Activated CD4-positive, alpha-beta memory T cell treated with anti-CD3 and anti-CD28 coated beads for 36 hours (primary cell): Measurements from ENCODE around the gene METRNL. TPM values are rescaled to one million over a fixed set of nuclear protein-coding genes. Genes with fewer than 3 reads are reported as not detected.
A peak's percentile ranks its signal among the peaks of the same experiment; 100 is the strongest.
"Not testable (repeated sequence)": the region's sequence is repeated elsewhere in the genome, so short reads cannot be mapped to it uniquely, and the experiment has no call there.

Source experiments
- CTCF ChIA-PET: fragments of 350-600 bp; sonication (Branson Sonifier 250); formaldehyde crosslinking; loops from one replicate; lab custom pipeline; 2021; ENCODE audit warnings: antibody characterized with exemption, inconsistent platforms; lab: Charles Lee
- POLR2A ChIA-PET: fragments of 350-600 bp; sonication (Branson Sonifier 250); formaldehyde crosslinking; loops from one replicate; lab custom pipeline; 2021; ENCODE audit warnings: antibody characterized with exemption; lab: Charles Lee
- DNase-seq: peaks from one replicate; pipeline ENCODE4 v3.0.0-alpha.2; 2020
- H3K27ac Mint-ChIP-seq: one replicate; pipeline ENCODE4 v1.8.0; 2021; ENCODE audit warnings: mixed read lengths
- H3K27me3 Mint-ChIP-seq: one replicate; pipeline ENCODE4 v1.8.0; 2021; ENCODE audit warnings: mixed read lengths
- H3K36me3 Mint-ChIP-seq: one replicate; pipeline ENCODE4 v1.8.0; 2021; ENCODE audit warnings: mixed read lengths
- H3K4me1 Mint-ChIP-seq: one replicate; pipeline ENCODE4 v1.8.0; 2021; ENCODE audit warnings: low read depth, mixed read lengths
- H3K4me3 Mint-ChIP-seq: one replicate; pipeline ENCODE4 v1.8.0; 2021; ENCODE audit warnings: mild to moderate bottlenecking, mixed read lengths
- H3K9me3 Mint-ChIP-seq: one replicate; pipeline ENCODE4 v1.8.0; 2021; ENCODE audit warnings: mixed read lengths
- intact Hi-C: fragments of 100-400 bp; cut with micrococcal nuclease; formaldehyde crosslinking; loops from one replicate; pipeline ENCODE4 v1.15.1; 2023
- total RNA-seq, 2 experiments: library from RNA; stranded (reverse); gene quantifications; one replicate each; pipeline ENCODE4 v1.2.3, GENCODE V29; 2021

The METRNL gene
- total RNA-seq, 2 experiments from 2014 or later, result 62.8 to 71.1 TPM

DNA sequence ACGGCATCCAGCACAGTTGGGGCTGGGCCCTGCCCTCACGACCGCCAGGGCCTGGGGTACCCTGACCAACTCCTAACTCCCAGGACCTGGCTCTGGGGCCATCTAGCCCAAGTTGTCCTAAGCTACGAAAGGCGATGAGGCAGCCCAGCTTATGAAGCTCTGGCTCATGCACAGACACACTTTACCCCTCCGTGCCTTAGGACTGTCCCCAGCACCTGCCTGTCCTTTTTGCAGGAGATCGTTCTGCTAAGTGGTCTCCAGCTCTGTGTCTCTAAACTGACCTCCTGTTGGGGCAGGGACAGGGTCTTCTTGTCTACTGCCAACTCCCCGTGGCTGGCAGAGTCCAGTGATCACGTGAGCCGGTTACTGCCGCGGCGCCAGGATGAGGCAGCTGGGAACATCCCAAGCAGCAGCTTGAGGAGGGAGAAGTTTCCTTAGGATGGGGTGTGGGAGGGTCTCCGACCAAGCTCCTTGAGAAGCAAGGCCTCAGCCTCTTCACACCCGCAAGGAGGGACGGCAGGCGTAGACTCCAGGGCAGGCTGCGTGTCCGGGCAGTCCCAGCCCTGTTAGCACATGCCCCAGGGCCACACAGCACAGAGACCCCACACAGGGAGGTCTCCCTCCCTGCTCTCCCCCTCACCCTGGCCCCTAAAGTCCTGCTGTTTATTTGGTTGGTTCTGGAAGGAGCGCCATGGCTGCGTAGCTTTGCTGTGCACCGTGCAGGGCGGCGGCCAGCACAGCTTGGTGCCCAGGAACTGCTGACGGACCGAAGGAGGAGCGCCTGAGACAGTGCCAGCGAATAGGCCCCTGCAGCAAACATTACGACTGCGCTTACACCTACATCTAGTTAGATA is 16.4 kb upstream of the METRNL start:
- intact Hi-C loops, result no loop called here
- H3K4me3 Mint-ChIP-seq, result no peak overlapping the region
- ChIA-PET CTCF (no interaction called here), POLR2A (no interaction called here)
- no peaks in the 10 kb centered on the region for H3K36me3 Mint-ChIP-seq
- H3K4me1 Mint-ChIP-seq, result peaks cover 3% of the 10 kb centered on the region
- H3K9me3 Mint-ChIP-seq, result no peaks in the 10 kb centered on the region
- peak; percentile 7 for DNase-seq
- no peak overlapping the region for H3K27ac Mint-ChIP-seq
- no peaks in the 10 kb centered on the region for H3K27me3 Mint-ChIP-seq

DNA sequence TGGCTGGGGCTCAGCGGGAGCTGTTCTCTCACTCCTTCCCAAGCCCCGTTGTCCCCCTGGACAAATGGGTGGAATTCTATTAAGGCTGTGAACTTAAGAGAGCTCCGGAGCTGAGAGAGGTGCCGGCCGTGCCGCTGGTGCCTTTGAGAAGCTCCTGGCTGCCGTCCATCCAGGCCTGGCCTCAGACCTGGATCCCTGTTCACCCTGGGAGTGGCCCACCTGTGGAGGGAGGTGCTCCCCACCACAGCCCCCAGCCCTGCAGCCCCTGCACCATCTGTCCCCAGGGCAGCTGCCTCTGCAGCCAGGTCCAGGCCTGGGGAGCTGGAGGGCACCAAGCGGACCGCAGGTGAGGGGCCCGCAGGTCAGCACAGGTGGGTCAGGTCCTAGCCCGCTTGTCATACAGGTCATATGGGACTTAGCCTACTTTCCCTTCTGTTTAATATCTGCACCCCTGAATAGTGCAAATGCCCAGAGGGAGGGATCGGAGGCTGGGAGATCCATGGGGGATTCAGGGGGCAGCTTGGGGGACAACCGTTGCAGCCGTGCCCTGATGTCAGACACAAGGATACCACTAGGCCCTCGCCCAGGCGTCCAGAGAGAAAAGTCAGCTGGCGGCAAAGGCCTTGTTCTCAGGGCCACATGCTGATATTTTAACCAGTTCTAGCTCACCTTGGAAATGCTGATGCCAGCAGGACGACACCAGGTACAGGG is 15.2 kb upstream of the METRNL start:
- Mint-ChIP-seq H3K36me3 (no peaks in the 10 kb centered on the region), H3K27ac (no peak overlapping the region), H3K4me3 (no peak overlapping the region), H3K9me3 (no peaks in the 10 kb centered on the region), H3K4me1 (peaks cover 6% of the 10 kb centered on the region), H3K27me3 (no peaks in the 10 kb centered on the region)
- intact Hi-C loops, result no loop called here
- DNase-seq, result peak; percentile 6
- CTCF ChIA-PET, result no interaction called here
- POLR2A ChIA-PET, result no interaction called here

DNA sequence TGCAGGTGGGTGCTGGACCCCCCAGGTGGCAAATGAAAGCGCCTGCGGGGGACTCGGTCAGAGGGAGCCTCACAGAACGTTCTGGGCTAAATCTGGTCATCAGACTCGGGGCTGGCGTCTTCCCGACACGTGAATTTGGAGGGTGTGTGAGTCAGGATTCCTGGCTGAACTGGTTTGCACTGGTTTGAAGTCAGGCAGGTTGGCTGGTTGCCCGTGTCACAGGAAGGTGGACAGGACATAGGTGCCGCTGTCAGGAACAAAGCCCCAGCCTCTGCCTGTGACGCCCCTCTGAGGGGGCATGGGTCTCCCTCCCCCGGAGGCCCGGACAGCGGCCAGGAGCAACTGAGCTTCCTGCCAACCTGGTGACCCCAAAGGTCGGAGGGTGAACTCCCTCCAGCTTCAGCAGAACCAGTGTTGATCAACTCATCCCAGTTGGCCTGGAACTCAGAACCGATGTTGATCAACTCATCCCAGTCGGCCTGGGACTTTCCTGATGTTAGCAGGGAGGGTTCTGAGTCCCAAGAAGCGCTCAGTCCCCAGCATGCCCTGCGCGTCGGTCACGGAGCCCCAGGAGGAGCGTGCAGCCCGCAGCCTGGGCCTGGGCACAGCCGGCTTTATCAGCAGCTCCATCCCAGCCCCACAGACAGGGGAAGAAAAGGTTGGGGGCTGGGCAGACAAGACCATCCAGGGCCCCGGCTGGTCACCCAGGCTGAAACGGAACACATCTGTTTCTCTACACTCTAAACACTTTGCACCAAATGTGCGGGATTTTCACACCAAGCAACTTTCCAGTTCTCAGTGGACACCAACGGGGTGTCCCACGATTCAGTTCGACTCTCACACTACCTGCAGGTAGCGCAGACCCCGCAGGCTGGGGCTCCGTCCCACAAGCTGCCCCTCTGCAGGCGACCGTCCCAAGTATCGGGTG is 14.4 kb upstream of the METRNL start:
- Mint-ChIP-seq H3K27ac (no peak overlapping the region), H3K4me1 (peaks cover 11% of the 10 kb centered on the region), H3K27me3 (no peaks in the 10 kb centered on the region), H3K9me3 (no peaks in the 10 kb centered on the region), H3K4me3 (no peak overlapping the region), H3K36me3 (no peaks in the 10 kb centered on the region)
- peak; percentile 8 for DNase-seq
- POLR2A ChIA-PET, result no interaction called here
- intact Hi-C loops, result no loop called here
- CTCF ChIA-PET, result no interaction called here

DNA sequence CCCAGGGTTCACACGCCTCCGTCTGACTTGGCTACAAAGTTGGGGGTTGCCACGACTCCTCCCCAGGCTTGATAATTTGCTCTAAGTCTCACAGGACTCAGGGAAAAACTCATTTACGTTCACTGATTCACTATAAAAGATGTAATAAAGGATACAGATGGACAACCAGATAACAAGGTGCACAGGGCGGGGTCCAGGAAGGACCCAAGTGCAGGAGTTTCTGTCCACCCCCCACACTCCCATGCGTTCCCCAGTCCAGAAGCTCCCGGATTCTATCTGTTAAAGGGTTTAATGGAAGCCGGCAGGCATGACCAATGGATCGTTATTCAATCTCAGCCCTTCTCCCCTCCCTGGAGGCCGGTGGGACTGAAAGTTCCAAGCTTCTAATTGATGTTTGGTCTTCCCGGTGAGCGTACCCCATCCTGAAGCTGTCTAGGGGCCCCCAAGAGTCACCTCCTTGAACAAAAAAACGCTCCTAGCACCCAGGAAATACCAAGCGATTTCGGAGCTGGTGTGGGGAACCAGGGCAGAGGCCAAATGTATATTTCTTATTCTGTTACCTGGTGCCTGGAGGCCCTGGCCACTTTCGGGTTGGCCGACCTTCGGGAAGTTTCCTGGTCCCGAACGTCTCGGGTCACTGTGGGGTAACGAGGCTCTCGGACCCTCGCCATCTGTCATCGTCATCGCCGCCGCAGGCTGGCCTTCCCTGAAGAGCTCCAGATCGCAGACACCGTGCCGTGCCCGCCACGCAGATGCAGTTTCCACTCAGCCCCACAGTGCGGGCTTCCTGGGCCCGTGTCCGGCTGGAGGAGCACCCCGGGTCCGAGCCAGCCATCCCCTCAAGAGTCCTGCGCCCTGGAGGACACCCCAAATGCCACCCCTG is 13.5 kb upstream of the METRNL start:
- Mint-ChIP-seq H3K27ac (no peak overlapping the region), H3K4me1 (peaks cover 17% of the 10 kb centered on the region), H3K9me3 (no peaks in the 10 kb centered on the region), H3K36me3 (no peaks in the 10 kb centered on the region), H3K4me3 (no peak overlapping the region), H3K27me3 (no peaks in the 10 kb centered on the region)
- DNase-seq, result no peak
- intact Hi-C loops, result no loop called here
- POLR2A ChIA-PET, result no interaction called here
- CTCF ChIA-PET, result no interaction called here

DNA sequence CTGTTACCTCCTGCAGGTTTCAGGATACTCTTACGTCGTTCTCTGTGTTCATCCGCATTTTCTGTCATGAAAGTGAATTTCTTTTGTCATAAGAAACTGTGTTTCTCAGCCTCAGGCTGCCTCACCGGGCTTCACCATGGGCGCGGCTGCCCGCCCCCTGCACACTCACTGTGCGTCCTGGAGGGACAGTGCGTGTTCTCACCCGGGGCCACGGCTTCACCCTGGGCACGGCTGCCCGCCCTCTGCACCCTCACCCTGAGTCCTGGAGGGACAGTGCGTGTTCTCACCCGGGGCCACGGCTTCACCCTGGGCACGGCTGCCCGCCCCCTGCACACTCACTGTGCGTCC is 12.9 kb upstream of the METRNL start:
- DNase-seq, POLR2A ChIA-PET, H3K4me3 Mint-ChIP-seq, H3K9me3 Mint-ChIP-seq, intact Hi-C loops, CTCF ChIA-PET, H3K27ac Mint-ChIP-seq, H3K36me3 Mint-ChIP-seq, H3K27me3 Mint-ChIP-seq: not testable (repeated sequence)
- H3K4me1 Mint-ChIP-seq, result peaks cover 23% of the 10 kb centered on the region

DNA sequence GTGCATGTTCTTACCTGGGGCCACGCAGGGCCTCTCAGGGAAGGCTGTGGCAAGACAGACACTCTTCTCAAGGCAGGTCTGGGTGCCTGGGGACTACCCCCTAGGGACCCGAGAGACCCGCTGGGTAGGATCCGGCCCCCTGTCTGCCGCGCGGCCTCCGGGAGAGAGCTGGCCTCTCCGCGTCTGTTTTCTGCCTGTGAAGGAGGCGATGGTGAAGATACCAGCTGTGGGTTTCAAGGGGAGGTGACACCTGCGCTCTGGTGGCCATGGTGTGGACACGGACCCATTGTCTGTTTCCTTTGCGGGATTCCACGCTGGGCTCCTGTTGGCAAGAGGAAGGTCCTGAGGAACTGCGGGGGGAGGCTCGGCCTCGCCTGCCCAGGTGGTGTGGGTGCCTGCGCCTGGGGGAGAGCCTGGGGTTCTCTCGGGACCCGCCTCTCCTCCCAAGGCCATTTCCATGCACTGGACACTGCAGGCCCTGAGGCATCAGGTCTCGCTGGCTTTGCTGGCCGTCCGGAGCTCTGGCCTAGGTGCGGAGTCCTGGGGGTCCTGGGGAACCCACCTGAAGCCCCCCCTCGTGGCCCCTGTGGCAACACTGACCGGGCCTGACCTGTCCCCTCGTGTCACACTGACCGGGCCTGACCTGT is 12.2 kb upstream of the METRNL start:
- Mint-ChIP-seq H3K27ac (no peak overlapping the region), H3K36me3 (no peaks in the 10 kb centered on the region), H3K4me1 (peaks cover 28% of the 10 kb centered on the region), H3K27me3 (no peaks in the 10 kb centered on the region), H3K4me3 (no peak overlapping the region), H3K9me3 (no peaks in the 10 kb centered on the region)
- POLR2A ChIA-PET, result no interaction called here
- CTCF ChIA-PET, result no interaction called here
- intact Hi-C loops, result no loop called here
- no peak for DNase-seq

DNA sequence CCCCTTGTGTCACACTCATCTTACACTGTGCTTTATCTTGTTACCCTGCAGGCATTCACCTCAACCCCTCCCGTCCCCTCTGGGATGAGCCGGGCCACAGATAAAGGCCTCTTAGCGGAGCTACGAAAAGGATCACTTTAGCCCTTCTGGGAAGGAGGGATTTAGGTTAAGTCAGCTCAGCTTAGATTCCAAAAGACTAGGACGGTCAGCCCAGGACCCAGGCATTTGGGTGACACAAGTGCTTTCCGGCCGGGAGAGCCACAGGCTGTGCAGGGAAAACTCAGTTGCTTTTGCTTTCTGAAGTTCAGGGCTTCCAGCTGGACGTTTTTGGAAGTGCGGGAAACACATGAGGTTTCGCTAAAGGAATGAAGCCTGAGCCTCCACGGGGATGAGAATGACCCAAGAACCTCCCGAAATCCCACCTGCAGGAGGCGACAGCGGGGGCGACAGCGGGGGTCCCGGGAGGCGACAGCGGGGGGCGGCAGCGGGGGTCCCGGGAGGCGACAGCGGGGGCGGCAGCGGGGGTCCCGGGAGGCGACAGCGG is 11.6 kb upstream of the METRNL start:
- Mint-ChIP-seq H3K27ac (no peak overlapping the region), H3K36me3 (no peaks in the 10 kb centered on the region), H3K4me1 (peaks cover 29% of the 10 kb centered on the region), H3K9me3 (no peaks in the 10 kb centered on the region), H3K4me3 (no peak overlapping the region), H3K27me3 (no peaks in the 10 kb centered on the region)
- ChIA-PET CTCF (no interaction called here), POLR2A (no interaction called here)
- no peak for DNase-seq
- intact Hi-C loops, result no loop called here

DNA sequence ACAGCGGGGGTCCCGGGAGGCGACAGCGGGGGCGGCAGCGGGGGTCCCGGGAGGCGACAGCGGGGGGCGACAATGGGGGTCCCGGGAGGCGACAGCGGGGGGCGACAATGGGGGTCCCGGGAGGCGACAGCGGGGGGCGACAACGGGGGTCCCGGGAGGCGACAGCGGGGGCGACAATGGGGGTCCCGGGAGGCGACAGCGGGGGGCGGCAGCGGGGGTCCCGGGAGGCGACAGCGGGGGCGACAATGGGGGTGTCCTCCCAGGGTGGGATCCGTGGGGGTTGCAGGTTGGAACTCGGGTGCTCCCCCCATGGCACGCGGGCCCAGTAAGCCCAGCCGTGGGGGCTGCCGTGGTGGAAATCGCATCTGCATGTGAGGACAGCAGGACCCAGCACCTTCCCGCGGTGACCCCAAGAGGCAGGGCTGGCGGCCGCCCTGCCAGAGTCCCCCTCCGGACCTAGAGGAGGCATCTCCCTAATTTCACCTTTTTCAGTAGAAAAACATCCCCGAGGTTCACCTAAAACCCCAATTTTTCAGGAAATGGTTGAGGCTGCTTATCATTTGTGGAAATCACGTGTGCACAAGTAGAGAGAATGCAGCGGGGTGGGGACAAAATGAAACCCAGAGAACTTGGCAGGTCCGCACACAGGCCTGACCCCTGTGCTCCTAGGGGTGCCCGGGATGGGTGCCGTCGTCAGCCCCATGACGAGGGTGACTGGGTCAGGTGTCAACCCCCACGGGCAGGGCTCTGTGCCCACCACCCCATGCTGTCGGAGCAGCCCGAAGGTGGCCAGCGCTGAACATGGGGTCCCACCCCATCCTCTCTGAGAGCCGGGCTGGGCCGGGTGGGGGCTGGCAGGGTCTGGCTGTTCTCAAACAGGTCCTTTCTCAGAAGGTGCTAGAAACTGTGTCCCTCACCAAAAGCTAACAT is 10.5 kb upstream of the METRNL start:
- intact Hi-C loops, result no loop called here
- no peak for DNase-seq
- H3K27ac Mint-ChIP-seq, result no peak overlapping the region
- no peaks in the 10 kb centered on the region for H3K9me3 Mint-ChIP-seq
- ChIA-PET CTCF (no interaction called here), POLR2A (no interaction called here)
- H3K4me3 Mint-ChIP-seq, result no peak overlapping the region
- no peaks in the 10 kb centered on the region for H3K36me3 Mint-ChIP-seq
- peaks cover 29% of the 10 kb centered on the region for H3K4me1 Mint-ChIP-seq
- no peaks in the 10 kb centered on the region for H3K27me3 Mint-ChIP-seq

DNA sequence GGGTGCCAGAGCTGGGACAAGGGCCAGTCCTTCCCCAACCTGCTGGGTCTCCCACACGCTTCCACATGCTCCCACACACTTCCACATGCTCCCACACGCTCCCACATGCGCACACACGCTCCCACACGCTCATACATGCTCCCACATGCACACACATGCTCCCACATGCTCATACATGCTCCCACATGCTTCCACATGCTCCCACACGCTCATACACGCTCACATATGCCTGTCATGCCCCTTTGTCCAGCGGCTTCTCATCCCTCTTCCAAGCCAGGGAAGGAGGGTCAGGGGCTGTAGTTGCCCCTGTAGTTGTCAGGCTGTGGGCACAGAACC is 9.9 kb upstream of the METRNL start:
- H3K4me3 Mint-ChIP-seq, result no peak overlapping the region
- no peaks in the 10 kb centered on the region for H3K27me3 Mint-ChIP-seq
- no peaks in the 10 kb centered on the region for H3K9me3 Mint-ChIP-seq
- ChIA-PET POLR2A (no interaction called here), CTCF (no interaction called here)
- H3K36me3 Mint-ChIP-seq, result no peaks in the 10 kb centered on the region
- DNase-seq, result no peak
- H3K27ac Mint-ChIP-seq, result no peak overlapping the region
- peaks cover 29% of the 10 kb centered on the region for H3K4me1 Mint-ChIP-seq
- intact Hi-C loops, result no loop called here

DNA sequence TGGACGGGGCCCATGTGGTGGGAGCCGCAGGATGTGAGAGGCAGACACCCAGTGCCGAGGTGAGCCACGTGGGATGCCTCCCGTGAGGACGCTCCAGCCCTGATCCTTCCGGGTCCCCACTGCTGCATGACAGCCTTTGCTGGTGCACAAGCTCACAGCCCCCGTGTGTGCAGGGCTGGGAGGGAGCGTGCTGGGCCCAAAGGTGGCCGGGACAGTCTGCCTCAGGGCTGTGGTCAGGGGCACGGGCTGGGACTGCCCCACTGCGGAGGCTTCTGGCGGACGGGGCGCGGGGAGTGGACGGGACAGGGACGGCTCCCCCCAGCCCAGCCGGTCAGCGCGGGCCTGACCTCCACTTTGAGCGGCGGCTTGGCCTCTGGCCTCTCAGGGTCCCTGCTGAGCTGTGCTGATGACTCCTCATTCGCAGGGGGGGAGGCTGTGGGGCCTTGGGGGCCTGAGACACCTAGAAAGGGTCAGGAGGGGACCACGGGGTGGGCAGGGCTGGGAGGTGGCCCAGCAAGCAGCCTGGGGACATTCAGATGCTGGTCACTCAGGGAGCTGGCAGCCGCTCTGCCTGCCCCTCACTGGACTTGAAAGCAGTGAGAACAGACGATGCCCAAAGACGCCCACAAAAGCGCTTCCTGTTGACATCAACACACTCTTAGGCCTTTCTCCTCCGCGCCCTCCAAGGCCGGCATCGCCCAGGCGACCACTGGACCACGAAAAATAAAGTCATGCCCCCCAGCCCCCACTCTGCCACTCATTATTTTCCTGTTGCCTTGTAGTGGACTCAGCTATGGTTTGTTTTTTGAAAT is 9.3 kb upstream of the METRNL start:
- Mint-ChIP-seq H3K27ac (no peak overlapping the region), H3K27me3 (no peaks in the 10 kb centered on the region), H3K4me1 (peaks cover 29% of the 10 kb centered on the region), H3K4me3 (no peak overlapping the region), H3K9me3 (no peaks in the 10 kb centered on the region), H3K36me3 (no peaks in the 10 kb centered on the region)
- intact Hi-C loops, result no loop called here
- ChIA-PET POLR2A (no interaction called here), CTCF (interaction anchor here (1.2 kb wide), 1 partner anchor 288 kb away, joined by 3 read pairs; no protein-coding TSS in a partner anchor)
- DNase-seq, result no peak
